ENCODE results near the gene COL18A1.

GRCh38 chr21:45542667-45543370, 137.9 kb downstream of the COL18A1 start:
- TF ChIP-seq CTCF (conservative IDR thresholded peaks at IDR 0.05) (no peak), ZFX (IDR thresholded peaks at IDR 0.05) (no peak)
